ENCODE results near the gene BNIP5.
A peak's percentile ranks its signal among the peaks of the same experiment; 100 is the strongest.

BNIP5 gene

GRCh38 chr6:36308514-36308913 lies 28.2 kb downstream of the BNIP5 start:
- no peak for DNase-seq
- intact Hi-C loops (cut with DNase I) = no loop called here

DNA sequence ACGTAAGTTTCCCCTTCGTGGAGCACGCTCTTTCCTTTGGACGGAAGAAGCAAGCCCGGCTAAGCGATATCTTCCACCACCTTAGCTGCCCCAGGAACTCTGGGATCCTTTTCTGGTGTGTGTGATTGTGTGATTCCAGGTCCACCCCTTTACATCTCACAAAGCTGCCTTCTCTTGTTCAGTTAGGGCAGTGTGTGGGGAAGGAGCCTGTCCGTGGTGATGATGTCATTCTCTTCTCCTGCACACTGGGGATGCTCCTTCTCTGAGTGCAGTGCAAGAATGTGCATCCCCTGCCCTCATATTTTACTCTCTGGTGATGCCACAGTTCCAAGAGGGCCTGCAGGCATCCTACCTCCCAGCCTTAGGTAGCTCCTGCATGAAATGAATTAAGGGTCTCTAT lies 30.3 kb downstream of the BNIP5 start:
- DNase-seq = no peak
- intact Hi-C loops (cut with DNase I) = no loop called here

GRCh38 chr6:36305885-36306284 lies 30.8 kb downstream of the BNIP5 start:
- DNase-seq = no peak
- intact Hi-C loops (cut with DNase I) = no loop called here

GRCh38 chr6:36302227-36302976 lies 34.3 kb downstream of the BNIP5 start:
- intact Hi-C loops (cut with DNase I) = loop anchor here (5.0 kb wide), 1 partner anchor 60 kb away; no protein-coding TSS in a partner anchor
- DNase-seq = peak; percentile 60 to 96 (median 89)

GRCh38 chr6:36301781-36302180 lies 34.9 kb downstream of the BNIP5 start:
- no peak for DNase-seq
- intact Hi-C loops (cut with DNase I) = loop anchor here (5.0 kb wide), 1 partner anchor 61 kb away; no protein-coding TSS in a partner anchor

DNA sequence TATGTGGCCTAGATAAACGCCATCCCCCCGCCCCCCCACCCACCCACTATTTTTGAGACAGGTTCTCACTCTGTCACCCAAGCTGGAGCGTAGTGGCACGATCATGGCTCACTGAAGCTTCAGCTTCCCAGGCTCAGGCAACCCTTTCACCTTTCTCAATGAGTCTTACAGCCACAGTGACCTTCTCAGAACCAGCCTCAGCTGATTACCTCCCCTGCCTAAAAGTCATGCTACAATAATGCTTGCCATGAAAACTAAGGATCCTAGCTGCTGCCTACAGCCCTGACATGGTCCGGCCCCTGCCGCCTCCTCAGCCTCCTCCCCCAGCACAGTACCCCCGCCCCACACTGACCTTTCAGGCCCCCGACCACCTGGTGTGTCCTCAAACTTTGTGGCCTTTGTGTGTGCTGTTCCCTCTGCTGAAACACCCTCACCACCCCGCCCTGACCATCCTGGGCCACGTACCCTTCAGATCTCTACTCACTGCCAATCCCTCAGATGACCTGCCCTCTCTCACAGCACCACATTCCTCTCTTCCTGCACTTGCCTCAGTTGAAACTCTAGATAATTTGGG lies 35.5 kb downstream of the BNIP5 start:
- no peak for DNase-seq
- intact Hi-C loops (cut with DNase I) = loop anchor here (5.0 kb wide), 1 partner anchor 61 kb away; no protein-coding TSS in a partner anchor

- intact Hi-C loops (cut with DNase I) = no loop called here
- DNase-seq = no peak
Measured at GRCh38 chr6:36298027-36298426, 38.7 kb downstream of the BNIP5 start.

DNA sequence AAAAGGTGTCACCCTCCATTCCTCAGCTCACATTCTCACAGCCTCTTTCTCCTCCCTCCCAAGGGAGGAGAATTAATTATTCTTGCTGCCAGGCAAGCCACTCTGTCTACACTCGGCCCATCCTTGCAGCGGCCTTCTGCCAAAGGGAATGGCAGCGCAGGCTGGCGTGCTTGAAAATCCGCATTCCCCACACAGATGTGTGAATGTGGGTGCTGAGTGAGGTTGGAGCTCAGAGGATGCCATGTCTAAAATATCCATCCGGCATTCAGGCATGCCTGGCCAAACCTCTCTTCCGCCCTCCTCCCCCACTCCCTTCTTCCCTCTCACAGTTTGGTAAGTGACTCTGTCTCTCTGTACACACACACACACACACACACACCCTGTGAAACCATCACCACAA lies 39.2 kb downstream of the BNIP5 start:
- intact Hi-C loops (cut with DNase I) = no loop called here
- DNase-seq = no peak

DNA sequence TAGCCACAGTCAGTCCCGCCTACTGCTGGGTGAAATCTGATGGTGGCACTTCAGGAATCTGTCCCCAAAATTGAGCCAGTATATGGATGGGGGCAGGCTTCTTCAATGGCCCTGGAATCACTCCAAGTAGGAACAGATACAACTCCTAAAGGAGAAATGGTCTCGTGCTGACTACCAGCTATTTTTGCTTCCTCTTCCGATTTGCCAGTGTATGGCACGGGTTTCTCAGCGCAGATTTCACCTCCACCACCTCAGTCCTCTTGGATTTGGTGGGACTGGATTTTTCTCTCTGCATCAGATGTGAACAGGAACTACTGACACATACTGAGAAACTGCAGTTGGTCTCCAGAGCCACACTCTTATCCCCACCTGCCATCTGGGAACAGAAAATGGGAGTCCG lies 39.6 kb downstream of the BNIP5 start:
- no peak for DNase-seq
- intact Hi-C loops (cut with DNase I) = no loop called here

GRCh38 chr6:36296240-36296639 lies 40.4 kb downstream of the BNIP5 start:
- intact Hi-C loops (cut with DNase I) = no loop called here

GRCh38 chr6:36292170-36292569 lies 44.5 kb downstream of the BNIP5 start:
- no peak for DNase-seq
- intact Hi-C loops (cut with DNase I) = no loop called here

More at GRCh38 chr6:36296240-36296639, 40.4 kb downstream of the BNIP5 start:
- DNase-seq = no peak

- intact Hi-C loops (cut with DNase I) = no loop called here
- DNase-seq = no peak
Measured at GRCh38 chr6:36290668-36291620, 45.7 kb downstream of the BNIP5 start.

DNA sequence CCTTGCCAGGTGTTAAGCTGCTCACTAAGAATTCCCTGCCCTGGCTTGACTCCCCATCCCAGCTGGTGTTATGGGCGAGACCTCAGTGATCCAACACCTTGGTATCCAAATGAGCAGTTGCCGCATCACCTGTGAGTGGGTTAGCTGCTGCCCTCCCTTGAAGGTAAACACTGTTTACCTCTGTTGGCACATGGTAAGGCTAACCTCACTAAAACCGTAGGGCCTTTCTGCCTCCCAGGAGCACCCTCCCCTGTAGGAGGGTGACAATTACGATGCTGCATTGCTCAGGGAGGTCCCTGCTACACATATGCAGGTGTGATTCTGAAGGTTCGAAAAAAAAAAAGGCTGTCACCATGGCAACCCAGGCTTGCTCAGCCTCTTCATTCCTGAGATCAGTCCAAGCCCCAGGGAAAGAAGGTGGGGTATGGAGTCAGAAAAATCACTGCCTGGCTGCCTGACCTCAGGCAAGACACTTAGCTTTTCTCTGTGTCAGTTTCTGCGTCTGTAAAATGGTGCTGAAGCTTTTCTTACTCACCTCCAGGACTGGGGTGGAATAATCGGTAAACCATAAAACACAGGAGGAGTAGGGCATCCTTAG lies 47.3 kb downstream of the BNIP5 start:
- peak in 24 of 42 donors; percentile 19 to 82 (median 43) for DNase-seq
- intact Hi-C loops (cut with DNase I) = no loop called here

DNA sequence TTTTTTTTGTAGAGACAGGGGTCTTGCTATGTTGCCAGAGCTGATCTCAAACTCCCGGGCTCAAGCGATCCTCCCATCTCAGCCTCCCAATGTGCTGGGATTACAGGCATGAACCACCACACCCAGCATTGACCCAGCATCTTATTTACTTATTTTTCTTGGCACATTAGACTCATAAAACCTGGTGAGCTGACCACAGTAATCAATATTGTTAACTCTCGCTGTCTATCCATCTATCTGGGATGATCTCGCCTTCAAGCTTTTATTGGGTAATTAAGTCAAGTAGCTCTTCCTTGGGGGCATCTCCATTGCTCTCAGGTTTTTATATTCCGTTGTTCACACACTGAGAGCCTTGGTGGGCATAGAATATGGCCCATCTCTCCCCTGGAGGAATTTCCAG lies 49.8 kb downstream of the BNIP5 start:
- intact Hi-C loops (cut with DNase I) = no loop called here
- DNase-seq = no peak

DNA sequence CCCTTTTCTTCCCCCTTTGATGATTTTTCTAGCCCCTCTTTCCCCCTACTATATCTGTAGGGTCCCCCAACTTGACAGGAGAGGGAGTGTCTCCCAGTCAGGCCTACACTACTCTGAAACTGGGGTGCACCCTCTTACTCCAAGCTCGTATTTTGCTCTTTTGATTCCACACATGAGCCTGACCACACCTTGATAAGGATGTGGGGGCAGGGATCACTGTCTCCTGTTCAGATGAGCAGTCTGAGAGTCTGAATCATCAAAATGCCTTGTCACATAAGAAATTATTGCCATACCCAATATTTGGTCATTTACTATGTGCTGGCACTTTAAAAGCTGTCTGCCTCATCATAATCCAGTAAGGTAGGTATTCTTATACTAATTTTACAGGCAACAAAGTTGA lies 50.9 kb downstream of the BNIP5 start:
- intact Hi-C loops (cut with DNase I) = no loop called here
- peak in 3 of 42 donors; percentile 19 to 60 (median 25) for DNase-seq

GRCh38 chr6:36285187-36285671 lies 51.5 kb downstream of the BNIP5 start:
- DNase-seq = peak; percentile 44 to 91 (median 78)
- intact Hi-C loops (cut with DNase I) = no loop called here

DNA sequence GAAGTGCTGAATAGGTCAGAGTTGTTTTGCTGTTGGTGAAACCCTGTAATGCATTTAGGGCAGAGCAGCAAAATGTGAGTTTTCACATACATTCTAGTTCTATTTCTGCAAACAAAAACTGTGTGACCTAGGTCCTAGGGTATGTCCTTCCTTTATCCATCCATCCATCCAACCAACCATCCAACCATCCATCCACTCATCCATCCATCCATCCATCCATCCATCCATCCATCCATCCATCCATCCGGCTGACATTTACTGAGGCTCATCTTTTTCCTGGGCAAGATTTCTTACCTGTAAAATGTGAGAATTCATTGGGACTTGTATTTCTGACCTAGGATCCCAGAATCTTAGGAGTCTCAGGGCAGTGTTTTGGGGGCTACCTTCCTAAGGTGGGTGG lies 52.3 kb downstream of the BNIP5 start:
- DNase-seq = no peak
- intact Hi-C loops (cut with DNase I) = no loop called here

GRCh38 chr6:36283608-36284007 lies 53.1 kb downstream of the BNIP5 start:
- intact Hi-C loops (cut with DNase I) = no loop called here
- no peak for DNase-seq

GRCh38 chr6:36280983-36281382 lies 55.7 kb downstream of the BNIP5 start:
- intact Hi-C loops (cut with DNase I) = no loop called here
- DNase-seq = peak in 3 of 42 donors; percentile 20 to 40 (median 33)

Measured in head of caudate nucleus (tissue), 42 donors.